GM19240 (cell line): ENCODE data around the gene MAN2A1.
A peak's percentile ranks its signal among the peaks of the same experiment; 100 is the strongest.

Source experiments
- DNase-seq: peaks from one replicate; pipeline ENCODE4 v3.0.0; 2011; ENCODE audit warnings: low spot score; ENCODE audit not compliant: insufficient read length

MAN2A1 gene

GRCh38 chr5:109681763-109682162 lies 8.0 kb upstream of the MAN2A1 start:
- no peak for DNase-seq

- DNase-seq, result no peak
These were observed 7.3 kb upstream of the MAN2A1 start for GRCh38 chr5:109682383-109682782.

GRCh38 chr5:109685916-109686315 lies 3.8 kb upstream of the MAN2A1 start:
- no peak for DNase-seq

- no peak for DNase-seq
These were observed 1.1 kb upstream of the MAN2A1 start for GRCh38 chr5:109688630-109688969.

DNA sequence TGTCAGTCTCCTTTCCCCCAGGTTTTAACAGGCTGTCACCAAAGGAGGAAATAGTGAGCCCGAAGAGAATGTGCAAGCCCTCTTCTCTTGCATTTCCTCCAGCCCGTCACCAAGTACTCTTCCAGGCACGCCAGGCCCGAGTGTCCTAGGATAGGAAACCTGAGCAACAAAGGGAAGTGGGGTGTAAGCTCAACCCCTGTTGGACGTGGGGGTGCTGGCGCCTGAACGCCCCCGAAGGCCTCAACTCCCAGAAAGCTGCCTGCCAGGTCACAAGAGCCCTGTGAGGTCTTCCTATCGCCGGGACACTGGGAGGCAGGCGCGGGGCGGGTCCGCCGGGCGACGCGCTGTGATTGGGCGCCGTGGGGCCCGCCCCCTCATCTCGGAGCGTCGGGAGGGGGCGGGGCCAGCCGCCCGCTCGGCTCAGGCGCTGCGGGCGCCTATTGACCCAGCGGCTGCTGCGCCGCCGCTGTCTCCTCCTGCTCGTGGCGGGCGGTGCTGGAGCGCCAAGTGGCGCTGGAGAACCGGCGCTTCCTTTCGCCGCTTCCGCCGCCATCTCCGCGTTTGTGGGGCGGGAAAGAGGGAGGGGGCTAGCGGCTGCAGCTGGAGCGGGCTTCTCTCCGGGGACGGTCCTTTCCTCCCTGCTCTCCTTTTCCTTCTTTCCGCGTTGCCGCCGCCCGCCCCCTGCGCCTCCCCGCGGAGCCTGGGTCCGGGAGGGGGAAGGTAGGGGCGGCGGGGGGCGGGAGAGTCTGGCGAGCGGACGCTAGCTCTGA lies 572 bp upstream of the MAN2A1 start:
- peak; percentile 40 for DNase-seq

- no peak for DNase-seq
These were observed 681 bp downstream of the MAN2A1 start for GRCh38 chr5:109690242-109690974.

GRCh38 chr5:109690975-109691574 lies 1.3 kb downstream of the MAN2A1 start:
- no peak for DNase-seq

- DNase-seq, result no peak
These were observed 2.3 kb downstream of the MAN2A1 start for GRCh38 chr5:109691996-109692395.

DNA sequence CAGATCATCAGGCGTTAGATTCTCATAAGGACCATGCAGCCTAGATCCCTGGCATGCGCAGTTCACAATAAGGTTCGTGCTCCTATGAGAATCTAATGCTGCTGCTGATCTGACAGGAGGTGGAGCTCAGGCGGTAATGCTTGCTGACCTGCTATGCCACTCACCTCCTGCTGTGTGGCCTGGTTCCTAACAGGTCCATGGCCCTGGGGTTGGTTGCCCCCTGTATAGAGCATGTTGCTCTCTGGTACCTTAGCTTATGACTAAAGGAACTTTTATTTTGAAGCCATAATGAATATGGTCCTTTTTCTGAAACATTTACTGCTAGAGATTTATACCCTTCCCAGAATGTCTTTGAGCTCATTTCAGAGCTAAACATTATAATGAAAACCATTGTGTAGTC lies 3.1 kb downstream of the MAN2A1 start:
- no peak for DNase-seq

GRCh38 chr5:109693535-109694400 lies 4.0 kb downstream of the MAN2A1 start:
- no peak for DNase-seq

- DNase-seq, result no peak
These were observed 4.7 kb downstream of the MAN2A1 start for GRCh38 chr5:109694451-109694891.

GRCh38 chr5:109695005-109695926 lies 5.5 kb downstream of the MAN2A1 start:
- DNase-seq, result no peak

DNA sequence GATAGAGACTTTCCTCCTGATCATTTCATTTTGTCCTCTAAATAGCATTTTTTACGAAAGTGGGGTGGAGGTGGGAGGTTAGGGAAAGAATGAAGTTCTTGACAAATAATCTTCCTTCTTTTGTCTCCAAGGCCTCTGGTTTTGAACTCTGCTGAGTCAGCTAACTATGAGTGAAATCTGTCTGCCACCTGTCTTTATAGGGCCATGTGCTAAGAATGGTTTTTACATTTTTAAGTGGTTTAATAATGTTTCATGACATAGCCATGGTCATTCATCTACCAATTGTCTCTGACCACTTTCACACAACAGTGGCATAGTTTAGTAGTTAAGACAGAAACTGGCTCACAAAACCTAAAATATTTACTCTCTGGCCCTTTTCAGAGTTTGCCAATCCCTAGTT lies 7.6 kb downstream of the MAN2A1 start:
- DNase-seq, result no peak

DNA sequence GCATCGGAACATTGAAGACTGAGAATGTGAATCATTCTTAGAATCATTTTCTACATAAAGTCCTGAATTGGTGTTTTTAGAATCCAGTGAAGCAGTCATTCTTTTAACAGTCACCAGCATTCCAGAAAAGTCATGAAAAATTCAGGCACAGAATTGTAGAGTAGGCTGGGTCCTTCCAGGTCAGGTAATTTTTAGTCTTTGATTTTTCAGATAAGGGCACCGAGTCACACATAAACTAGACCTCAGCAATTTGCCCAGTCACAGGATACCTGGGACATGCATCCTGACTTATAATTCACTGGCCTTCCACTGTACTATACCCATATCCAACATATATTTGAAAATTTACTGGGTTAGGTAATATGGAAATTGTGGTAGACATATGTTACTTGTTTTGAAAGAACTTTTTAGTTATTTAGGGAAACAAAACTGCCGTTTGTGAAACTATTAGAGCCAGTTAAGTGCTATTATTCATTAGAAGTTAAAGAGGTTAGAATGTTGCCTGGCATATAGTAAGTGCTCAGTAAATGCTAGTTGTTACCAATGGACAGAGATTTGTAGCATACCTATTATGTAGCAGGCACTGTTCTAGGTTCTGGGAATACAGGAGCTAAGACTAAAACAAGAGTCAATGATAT lies 10.9 kb downstream of the MAN2A1 start:
- no peak for DNase-seq

GRCh38 chr5:109701252-109701651 lies 11.5 kb downstream of the MAN2A1 start:
- no peak for DNase-seq

DNA sequence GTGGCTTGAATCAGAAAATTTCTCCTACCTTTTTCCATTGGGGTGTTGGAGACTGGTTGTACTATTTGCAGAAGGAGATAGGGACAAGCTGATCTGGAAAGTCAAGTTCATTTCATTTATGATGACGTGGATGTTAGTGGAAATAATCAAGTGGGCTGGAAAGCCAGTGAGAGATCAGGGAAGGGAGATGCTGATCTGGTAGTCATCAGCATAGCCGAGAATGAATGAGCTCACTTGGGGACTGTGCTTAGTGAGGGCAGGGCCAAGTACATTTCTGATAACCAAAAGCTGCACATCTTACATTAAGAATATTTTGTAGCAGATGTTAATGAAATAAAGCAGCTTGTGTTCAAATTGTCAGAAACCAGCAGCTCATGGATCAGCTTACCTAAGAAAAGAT lies 12.1 kb downstream of the MAN2A1 start:
- DNase-seq, result no peak

DNA sequence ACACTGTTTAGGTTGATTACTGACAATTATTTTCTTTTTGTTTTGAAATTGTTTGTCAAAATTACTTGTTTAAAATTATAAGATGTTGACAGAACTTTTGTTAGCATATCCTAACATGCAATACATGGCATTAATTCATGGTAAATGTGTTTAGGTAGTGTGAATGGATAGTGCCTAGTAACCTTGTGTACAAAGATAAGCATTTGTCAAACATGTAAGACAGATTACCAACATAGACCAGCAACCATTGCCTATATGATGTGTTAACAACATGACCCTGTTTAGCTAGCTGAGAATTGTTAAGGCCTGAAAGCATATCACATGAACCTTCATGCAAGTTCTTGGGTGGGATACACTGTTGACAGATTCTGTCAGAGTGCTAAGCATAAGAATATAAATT lies 13.4 kb downstream of the MAN2A1 start:
- no peak for DNase-seq

GRCh38 chr5:109703829-109704228 lies 14.1 kb downstream of the MAN2A1 start:
- DNase-seq, result no peak

DNA sequence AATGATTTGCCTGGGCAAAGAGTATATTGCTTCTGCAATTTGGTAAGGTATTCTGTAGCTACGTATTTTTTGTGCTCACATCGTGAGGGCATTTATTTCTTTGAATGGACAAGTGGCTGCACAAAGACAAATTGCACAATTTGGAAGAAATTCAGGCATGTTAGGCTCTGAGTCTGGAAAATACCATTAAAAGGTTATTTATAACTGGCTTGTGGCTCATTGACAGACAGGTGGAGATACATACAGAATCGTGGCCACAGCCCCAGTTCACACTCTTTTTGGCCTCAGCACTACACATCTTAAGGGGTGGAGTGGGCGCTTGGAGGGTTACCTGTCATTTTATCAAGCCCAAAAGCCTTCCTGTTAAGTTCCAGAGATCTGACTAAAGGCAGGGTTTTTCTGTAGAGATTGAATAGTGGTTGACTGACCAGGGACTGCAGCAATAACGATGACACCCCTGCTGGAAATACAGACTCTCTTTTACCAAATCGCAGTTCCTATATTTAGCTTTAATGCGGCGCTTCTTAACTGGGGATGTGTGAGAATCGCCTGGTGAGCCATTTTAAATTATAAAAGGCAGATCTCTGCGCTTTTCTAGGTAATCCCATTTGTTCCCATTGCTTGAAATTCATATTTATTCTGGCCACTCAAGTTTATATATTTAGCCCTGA lies 14.7 kb downstream of the MAN2A1 start:
- no peak for DNase-seq
